C4-2B (cell line): Measurements from ENCODE around the gene CCDC167.

Experiments
- H3K27ac ChIP-seq: fragments of 450-650 bp; 2 replicates; pipeline ENCODE4 v1.5.1; 2017
- CTCF ChIP-seq: fragments of 450-650 bp; conservative IDR thresholded peaks from 2 replicates; pipeline ENCODE4 v1.5.1; 2017; ENCODE audit warnings: mild to moderate bottlenecking
- ZFX ChIP-seq: fragments of 450-650 bp; IDR thresholded peaks from 2 replicates; pipeline ENCODE4 v1.6.1; 2017

Gene CCDC167

DNA sequence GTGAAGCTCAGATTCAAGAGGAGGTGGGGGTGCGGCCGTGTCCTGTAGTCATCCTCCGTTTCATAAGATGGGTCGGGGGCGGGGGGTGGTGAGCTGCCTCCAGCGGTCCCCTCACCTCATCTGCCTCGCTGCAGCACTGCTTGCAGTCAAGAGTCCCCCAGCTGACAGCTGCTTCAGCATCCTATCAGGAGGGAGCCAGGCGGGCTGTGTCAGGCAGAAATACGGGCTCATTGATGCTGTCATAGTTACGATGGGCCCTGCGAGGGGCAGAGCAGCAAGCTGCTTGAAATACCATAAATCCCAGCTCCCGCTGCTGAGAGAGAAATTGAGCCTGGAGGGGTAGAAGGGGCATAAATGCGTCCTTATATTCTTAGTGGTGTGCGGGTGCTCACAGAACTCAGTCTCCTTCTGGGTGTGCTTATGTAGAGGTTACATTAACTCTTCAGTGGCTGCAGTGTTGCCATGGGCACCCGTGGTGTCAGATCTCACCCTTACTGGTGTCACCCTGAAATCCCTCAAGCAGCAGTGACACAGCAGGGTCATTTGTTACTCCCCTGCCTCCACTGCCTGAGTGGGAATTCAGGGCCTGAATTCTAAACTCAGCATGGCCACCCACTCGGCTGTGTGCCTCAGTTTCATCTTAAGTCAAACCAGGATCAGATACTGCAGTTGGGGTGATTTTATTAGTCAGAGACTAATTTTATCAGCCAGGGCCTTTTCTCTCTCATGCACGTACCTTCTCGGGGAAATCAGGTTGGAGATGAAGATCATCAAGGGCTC, 21.8 kb downstream of the CCDC167 start:
- H3K27ac ChIP-seq: no peak overlapping the region
- no peak for TF ChIP-seq CTCF
- no peak for TF ChIP-seq ZFX

DNA sequence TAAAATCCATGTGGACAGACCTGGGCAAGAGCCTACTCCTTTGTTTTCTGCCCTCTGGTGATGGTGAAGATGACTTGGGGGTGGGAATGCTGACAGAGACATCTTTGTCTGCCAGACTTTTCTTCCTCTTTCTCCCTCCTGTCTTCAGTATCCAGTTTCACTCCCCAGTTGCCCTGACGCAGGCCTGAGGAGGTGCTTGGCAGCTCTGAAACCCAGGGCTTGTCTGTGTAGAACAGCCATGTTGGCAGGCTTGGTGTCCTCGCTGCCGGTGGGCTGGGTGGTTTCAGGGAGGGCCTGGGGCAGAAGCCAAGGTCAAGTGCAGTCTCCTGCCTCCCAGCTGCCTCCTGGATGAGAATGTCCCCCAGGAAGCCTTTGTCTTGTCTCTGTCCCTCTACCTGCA, 22.5 kb downstream of the CCDC167 start:
- TF ChIP-seq ZFX (no peak), CTCF (no peak)
- H3K27ac ChIP-seq: no peak overlapping the region

DNA sequence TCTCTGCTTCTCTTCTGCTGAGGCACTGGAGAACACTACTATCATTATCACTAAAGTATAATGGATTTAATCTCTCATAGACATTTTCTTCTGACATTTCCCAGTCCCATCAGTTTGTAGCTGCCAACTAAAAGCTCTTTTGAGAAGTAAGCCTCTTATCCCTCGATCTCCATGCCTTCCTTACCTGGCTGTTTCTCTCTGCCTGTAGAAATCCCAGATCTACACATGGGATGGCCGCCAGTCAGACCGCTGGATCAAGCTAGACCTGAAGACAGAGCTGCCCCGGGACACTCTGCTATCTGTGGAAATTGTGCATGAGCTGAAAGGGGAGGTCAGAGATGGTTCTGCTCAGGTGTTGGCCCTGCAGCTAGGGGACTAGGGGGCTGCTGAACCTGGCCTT, 25.4 kb downstream of the CCDC167 start:
- H3K27ac ChIP-seq: peak overlapping the region; percentile 58; the same call in 1 of the 2 replicates
- TF ChIP-seq ZFX (no peak), CTCF (no peak)

DNA sequence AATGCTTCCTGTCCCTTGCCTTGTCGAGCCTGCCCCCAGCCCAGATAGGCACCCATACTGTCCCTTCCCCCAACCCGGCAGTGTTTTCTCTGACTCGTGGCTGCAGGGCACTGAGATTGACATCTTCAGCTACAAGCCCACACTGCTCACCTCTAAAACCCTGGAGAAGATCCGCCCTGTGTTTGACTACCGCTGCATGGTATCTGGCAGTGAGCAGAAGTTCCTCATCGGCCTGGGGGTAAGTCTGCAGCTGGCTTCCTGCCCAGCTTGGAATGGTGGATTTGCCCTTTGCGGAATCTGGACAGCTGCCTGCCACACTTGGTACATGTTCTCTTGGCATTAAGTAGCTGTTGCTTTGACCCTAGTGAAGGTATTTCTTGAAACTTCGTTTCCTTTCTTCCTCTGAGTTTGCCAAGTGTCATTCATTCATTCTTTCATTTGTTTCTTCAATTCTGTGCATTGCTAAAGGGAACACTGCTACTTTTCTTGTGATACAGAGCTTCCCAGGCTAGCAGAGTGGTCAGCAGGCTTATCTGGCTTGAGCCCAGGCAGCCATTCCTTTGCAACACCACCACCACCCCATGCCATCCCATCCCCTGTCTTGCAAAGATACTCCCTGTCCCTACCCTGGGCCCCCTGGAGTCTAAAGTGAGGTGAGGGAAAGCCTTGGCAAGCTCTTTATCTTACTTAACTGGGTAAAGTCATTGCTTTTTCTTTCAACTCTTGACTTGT, 26.2 kb downstream of the CCDC167 start:
- peak overlapping the region; percentile 58 for H3K27ac ChIP-seq
- TF ChIP-seq CTCF: no peak
- no peak for TF ChIP-seq ZFX

DNA sequence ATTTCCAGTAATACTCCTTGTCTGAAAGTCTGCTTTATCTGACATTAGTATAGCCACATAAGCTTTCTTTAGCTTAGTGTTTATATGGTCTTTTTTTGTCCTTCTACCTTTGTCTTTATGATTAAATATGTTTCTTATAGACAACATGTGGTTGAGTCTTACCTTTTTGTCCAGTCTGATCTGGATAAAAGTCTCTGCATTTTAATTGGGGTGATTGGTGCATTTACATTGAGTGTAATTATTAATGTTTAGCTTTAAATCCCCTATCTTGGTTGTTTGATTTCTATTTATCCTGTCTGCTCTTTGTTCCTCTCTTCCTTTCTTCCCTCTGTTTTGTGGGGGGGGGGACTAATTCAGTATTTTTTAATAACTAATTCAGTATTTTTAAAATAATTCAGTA, 32.0 kb downstream of the CCDC167 start:
- TF ChIP-seq ZFX: no peak
- no peak for TF ChIP-seq CTCF

GRCh38 chr6:37463110-37463509, 36.6 kb downstream of the CCDC167 start:
- TF ChIP-seq CTCF: no peak
- TF ChIP-seq ZFX: no peak
- H3K27ac ChIP-seq: no peak overlapping the region

More for the DNA sequence above, 32.0 kb downstream of the CCDC167 start:
- no peak overlapping the region for H3K27ac ChIP-seq

DNA sequence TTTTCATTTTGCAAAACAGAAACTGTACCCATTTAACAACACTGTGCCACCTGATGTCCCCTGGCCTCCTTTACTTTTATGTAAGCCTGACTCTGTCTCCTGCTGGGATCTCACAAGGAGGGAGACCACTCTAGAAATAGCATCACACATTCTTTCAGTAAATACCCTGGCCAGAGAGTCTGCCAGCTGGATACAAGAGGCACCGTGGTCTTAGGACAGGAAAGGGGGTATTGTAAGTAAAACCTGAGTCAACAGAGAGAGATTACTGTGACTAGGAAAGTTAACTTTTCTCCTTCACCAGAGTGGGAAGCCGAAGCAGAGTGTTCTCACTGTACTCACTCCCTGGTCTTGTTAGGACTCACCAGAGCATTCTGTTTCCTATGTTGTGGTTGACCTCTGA, 38.9 kb downstream of the CCDC167 start:
- no peak overlapping the region for H3K27ac ChIP-seq
- TF ChIP-seq CTCF: no peak
- no peak for TF ChIP-seq ZFX
